ENCODE results near the gene POU2AF2.
"Not testable (repeated sequence)": the region's sequence is repeated elsewhere in the genome, so short reads cannot be mapped to it uniquely, and the experiment has no call there.

The POU2AF2 gene

GRCh38 chr11:111305162-111305802 is 59.8 kb downstream of the POU2AF2 start:
- peak; percentile 76 to 77 for DNase-seq

- no peak for DNase-seq
Observed at GRCh38 chr11:111305876-111306275, 60.4 kb downstream of the POU2AF2 start.

- DNase-seq, result no peak
Observed at GRCh38 chr11:111306321-111306720, 60.8 kb downstream of the POU2AF2 start.

GRCh38 chr11:111307472-111308108 is 62.1 kb downstream of the POU2AF2 start:
- DNase-seq, result no peak

- DNase-seq, result peak; percentile 98 to 99
Observed at GRCh38 chr11:111308140-111308539, 62.6 kb downstream of the POU2AF2 start.

GRCh38 chr11:111309215-111309915 is 63.8 kb downstream of the POU2AF2 start:
- no peak for DNase-seq

GRCh38 chr11:111310088-111310487 is 64.6 kb downstream of the POU2AF2 start:
- peak; percentile 75 to 88 for DNase-seq

GRCh38 chr11:111310723-111311122 is 65.2 kb downstream of the POU2AF2 start:
- no peak for DNase-seq

- no peak for DNase-seq
Observed at GRCh38 chr11:111312076-111312475, 66.6 kb downstream of the POU2AF2 start.

GRCh38 chr11:111319296-111319695 is 73.8 kb downstream of the POU2AF2 start:
- no peak for DNase-seq

- not testable (repeated sequence) for DNase-seq
Observed at GRCh38 chr11:111320199-111320598, 74.7 kb downstream of the POU2AF2 start.

GRCh38 chr11:111320728-111321568 is 75.4 kb downstream of the POU2AF2 start:
- peak in 1 of 2 experiments; percentile 64 for DNase-seq

GRCh38 chr11:111322534-111322933 is 77.0 kb downstream of the POU2AF2 start:
- no peak for DNase-seq

GRCh38 chr11:111324277-111324720 is 78.8 kb downstream of the POU2AF2 start:
- DNase-seq, result peak in 1 of 2 experiments; percentile 30

- DNase-seq, result no peak
Observed at GRCh38 chr11:111325259-111325658, 79.7 kb downstream of the POU2AF2 start.

GRCh38 chr11:111326824-111327223 is 81.3 kb downstream of the POU2AF2 start:
- no peak for DNase-seq

- peak; percentile 98 to 99 for DNase-seq
Observed at GRCh38 chr11:111327908-111328624, 82.5 kb downstream of the POU2AF2 start.

GRCh38 chr11:111329306-111330204 is 84.0 kb downstream of the POU2AF2 start:
- peak; percentile 37 to 71 for DNase-seq

- DNase-seq, result peak in 1 of 2 experiments; percentile 22
Observed at GRCh38 chr11:111330234-111330893, 84.8 kb downstream of the POU2AF2 start.

GRCh38 chr11:111331711-111332479 is 86.4 kb downstream of the POU2AF2 start:
- DNase-seq, result peak in 1 of 2 experiments; percentile 80

Measured in NCI-H446 (cell line).